22Rv1 (cell line): Measurements from ENCODE around the gene BNIP5.

ENCODE experiments used
- ZFX ChIP-seq: fragments of 450-650 bp; IDR thresholded peaks from 2 replicates; pipeline ENCODE4 v1.6.1; 2017; ENCODE audit warnings: antibody characterized with exemption, borderline replicate concordance
- TF ChIP-seq, protein P1 (sequence below): fragments of 450-650 bp; IDR thresholded peaks from 2 replicates; pipeline ENCODE4 v1.5.1; 2017; ENCODE audit warnings: mild to moderate bottlenecking

DNA sequence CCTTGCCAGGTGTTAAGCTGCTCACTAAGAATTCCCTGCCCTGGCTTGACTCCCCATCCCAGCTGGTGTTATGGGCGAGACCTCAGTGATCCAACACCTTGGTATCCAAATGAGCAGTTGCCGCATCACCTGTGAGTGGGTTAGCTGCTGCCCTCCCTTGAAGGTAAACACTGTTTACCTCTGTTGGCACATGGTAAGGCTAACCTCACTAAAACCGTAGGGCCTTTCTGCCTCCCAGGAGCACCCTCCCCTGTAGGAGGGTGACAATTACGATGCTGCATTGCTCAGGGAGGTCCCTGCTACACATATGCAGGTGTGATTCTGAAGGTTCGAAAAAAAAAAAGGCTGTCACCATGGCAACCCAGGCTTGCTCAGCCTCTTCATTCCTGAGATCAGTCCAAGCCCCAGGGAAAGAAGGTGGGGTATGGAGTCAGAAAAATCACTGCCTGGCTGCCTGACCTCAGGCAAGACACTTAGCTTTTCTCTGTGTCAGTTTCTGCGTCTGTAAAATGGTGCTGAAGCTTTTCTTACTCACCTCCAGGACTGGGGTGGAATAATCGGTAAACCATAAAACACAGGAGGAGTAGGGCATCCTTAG lies 47.3 kb downstream of the BNIP5 start:
- TF ChIP-seq, protein P1, sequence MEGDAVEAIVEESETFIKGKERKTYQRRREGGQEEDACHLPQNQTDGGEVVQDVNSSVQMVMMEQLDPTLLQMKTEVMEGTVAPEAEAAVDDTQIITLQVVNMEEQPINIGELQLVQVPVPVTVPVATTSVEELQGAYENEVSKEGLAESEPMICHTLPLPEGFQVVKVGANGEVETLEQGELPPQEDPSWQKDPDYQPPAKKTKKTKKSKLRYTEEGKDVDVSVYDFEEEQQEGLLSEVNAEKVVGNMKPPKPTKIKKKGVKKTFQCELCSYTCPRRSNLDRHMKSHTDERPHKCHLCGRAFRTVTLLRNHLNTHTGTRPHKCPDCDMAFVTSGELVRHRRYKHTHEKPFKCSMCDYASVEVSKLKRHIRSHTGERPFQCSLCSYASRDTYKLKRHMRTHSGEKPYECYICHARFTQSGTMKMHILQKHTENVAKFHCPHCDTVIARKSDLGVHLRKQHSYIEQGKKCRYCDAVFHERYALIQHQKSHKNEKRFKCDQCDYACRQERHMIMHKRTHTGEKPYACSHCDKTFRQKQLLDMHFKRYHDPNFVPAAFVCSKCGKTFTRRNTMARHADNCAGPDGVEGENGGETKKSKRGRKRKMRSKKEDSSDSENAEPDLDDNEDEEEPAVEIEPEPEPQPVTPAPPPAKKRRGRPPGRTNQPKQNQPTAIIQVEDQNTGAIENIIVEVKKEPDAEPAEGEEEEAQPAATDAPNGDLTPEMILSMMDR, result no peak
- TF ChIP-seq ZFX, result no peak
